EL (cell line): Measurements from ENCODE around the gene TAF6.
A peak's percentile ranks its signal among the peaks of the same experiment; 100 is the strongest.

ENCODE experiments used
- DNase-seq: peaks from one replicate; pipeline ENCODE4 v3.0.0-alpha.2; 2016

TAF6 gene

DNA sequence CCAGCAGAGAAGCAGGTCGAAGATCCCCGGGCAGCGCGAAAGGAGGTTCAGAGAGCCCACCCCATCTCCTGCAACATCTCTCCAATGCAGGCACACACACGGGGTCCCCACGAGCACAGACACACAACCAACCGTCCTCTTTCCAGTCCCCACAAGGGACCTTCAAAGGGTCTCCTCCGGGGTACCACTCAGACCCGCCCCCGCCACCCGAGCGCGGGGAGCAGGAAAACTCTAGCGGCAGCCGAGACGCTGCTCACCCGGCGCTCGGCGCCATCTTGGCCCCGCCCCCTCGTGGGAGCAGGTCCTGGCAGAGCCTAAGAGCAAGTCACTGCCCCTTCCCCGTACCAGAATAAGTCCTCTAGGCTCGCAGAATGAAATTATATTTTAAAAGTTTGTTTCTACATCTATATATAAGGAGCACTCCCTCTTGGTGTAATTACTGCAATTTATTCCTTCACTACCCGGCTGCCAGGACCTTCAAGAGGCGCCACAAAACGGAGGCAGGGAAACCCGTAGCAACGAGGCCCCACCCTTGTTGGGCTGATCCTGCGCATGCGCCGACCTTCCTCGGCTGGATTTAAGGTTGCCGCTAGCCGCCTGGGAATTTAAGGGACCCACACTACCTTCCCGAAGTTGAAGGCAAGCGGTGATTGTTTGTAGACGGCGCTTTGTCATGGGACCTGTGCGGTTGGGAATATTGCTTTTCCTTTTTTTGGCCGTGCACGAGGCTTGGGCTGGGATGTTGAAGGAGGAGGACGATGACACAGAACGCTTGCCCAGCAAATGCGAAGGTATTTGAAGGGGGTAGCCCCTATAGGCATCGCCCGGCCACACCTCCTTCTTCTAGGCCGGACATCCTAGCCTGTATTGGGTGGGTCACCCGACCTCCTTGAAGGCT, at the start of gene TAF6, which contains the start of gene CNPY4:
TSS of gene TAF6 (minus strand) at position 287 of the 898 bp plus-strand sequence. CDS start 5,149 bp downstream, outside the sequence.
TSS of gene CNPY4 (plus strand) at position 563 of the 898 bp plus-strand sequence. CDS start at position 674, 111 bp downstream.
- DNase-seq, result peak; percentile 94

DNA sequence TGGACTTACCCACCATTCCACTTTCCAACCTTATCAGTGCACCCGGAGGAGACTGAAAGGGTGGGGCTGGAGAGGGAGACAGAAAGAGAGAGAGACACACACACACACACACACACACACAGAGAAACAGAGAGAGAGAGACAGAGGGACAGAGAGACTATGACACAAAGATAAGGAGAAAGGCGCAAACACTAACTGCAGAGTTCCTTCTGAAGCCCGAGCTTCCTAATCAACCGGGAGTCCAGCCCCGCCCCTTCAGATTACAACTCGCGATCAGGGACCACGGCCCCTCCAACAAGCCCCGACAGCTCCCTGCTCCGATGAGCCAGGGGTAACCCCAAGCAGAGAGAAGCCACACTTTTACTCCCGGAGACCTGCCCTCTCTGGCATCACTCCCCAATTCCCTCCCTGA, 48.8 kb upstream of the TAF6 start:
- DNase-seq, result peak; percentile 21

DNA sequence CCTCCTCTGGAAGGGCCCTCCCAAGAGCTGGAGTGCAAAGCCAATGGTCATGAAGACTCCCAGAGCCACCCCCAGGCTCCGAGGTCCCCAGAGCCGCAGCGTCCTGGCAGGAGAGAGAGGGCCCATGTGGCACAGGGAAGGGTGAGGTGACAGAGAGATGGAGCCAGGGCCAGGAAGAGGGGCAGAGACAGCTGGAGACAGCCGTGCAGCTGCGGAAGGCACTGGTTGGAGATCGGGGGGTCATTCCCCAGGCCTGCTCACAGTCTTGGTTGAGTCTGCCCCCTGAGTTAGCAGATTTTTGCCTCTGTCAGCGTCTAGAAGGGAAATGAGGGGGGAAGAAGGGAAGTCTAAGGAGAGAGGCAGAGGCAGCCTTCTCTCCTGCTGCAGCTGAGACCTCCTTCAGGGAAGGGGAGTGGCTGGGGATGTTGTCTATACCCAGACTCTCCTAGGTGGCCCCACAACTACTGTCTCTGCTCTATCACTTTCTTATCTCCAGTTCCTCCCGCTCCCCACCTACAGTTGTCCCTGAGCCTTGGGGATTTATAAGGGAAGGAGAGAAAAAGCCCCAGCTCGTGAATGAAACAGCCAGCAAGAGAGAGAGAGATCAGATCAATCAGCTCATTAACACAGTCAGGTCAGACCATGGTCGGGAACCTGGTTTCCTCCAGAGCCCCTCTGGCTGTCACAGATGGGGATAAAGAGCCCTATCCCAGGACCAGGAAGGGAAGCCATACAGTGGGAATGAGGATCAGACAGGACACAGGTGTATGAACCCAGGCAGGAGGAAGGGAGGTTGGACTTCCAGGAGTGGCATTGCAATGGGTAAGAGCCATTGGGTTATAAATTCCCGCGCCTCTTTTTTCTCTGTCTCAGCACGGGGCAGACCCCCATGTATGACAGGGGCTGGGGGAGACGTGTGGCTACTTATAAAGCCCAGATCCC, 48.1 kb upstream of the TAF6 start:
- no peak for DNase-seq

DNA sequence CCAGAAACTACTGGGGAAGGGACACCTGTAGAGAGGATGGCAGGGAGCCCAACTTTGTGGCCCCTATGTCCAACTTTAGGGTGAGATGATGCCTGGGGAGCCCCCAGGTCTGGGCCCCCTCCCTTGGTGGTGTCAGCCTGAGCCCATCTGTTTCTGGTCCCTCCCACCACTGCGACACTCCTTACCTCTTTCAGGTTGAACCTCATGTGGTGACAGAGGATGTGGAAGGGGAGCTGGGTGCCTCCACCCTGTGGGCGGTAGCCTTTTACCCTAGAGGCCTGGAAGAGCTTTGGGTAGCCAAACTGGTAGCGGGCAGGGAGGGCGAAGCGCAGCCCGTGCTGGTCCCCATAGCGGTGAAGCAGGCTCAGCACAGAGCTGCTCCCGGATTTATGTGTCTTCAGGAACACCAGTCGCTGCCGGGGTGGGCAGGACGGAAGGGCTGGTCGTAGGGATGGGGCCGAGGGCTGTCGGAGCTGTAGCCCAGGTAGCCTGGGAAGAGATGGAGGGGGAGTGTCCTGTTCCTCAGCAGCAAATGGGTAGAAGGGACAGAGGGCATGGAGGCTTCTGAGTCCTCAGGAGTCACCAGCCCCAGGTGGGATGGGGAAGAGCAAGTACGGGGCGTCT, 47.3 kb upstream of the TAF6 start:
- no peak for DNase-seq

DNA sequence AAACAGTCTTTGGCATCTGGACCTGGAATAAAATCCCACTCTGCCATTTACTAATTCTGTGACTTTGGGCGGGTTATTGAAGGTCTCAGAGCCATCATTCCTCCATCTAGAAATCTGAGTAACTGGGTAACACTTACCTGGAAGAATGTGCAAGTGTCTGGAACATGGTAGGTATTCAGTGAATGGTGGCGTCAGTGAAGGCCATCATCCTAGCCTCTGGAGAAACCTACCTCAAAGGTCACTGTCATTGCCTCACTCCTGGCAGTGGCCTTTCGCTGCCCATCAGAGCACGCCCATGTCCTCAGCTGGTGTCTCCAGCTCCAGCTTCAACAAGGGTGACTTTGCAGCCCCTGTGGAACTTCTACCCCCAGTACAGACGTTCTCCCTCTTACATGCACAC, 44.7 kb upstream of the TAF6 start:
- DNase-seq, result no peak

DNA sequence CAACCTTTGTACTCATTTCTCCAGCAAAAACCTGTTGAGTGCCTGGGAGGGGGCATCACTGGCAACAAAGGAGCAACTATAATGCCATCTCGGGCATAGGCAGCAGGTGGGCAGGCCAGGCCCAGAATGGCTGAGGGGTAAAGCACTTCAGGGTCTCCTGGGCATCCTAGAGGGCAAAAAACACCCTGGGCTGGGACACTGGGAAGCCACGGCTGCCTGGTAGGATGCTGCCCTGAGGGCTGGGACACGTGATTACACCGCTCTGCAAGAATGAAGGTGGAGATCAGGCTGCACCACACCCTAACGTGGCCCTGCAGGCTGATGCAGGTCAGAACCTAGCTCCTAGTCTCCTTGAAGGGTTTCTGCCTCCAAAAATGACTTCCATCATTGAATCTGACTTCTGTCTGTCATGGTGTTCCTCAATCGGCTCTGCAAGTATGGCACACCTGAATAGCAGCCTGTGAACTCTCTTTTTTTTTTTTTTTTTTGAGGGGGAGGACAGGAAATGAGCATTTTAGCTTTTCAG, 43.9 kb upstream of the TAF6 start:
- peak; percentile 24 for DNase-seq

DNA sequence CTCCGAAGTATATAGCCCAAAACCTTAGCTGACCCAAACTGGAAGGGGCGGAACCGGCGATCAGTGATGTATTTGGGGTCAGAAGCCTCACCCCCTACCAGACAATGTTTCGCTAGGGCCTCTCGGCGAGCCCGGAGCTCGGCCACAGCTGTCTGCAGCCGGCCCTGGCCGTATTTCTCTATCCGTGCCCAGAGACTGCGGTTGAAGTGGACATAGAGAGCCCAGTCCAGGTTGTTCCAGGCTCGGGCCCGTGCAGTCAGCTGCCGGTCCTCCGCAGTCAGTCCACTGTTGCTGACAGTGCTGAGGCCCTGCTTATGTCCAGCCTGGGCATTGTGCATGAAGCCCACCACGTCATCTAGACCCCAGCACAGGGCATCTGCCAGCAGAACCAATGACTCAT, 40.9 kb upstream of the TAF6 start:
- DNase-seq, result no peak

DNA sequence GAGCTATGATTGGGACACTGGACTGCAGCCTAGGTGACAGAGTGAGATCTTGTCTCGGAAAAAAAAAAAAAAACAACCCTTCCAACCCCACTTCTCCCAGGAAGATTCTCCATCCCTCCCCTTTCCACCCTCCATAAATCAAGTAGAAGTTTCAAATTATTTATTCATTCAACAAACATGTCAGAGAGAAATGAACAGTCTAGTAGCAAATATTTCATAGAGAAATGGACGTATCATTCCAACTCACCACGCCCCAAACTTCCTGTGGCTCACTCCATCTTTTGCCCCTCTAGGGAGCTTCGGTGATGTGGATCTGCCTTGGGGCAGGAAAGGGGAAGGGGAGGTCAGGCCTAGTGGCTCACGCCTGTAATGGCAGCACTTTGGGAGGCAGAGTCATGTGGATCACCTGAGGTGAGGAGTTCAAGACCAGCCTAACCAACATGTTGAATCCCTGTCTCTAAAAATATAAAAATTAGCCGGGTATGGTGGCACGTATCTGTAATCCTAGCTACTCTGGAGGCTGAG, 40.0 kb upstream of the TAF6 start:
- DNase-seq, result no peak

DNA sequence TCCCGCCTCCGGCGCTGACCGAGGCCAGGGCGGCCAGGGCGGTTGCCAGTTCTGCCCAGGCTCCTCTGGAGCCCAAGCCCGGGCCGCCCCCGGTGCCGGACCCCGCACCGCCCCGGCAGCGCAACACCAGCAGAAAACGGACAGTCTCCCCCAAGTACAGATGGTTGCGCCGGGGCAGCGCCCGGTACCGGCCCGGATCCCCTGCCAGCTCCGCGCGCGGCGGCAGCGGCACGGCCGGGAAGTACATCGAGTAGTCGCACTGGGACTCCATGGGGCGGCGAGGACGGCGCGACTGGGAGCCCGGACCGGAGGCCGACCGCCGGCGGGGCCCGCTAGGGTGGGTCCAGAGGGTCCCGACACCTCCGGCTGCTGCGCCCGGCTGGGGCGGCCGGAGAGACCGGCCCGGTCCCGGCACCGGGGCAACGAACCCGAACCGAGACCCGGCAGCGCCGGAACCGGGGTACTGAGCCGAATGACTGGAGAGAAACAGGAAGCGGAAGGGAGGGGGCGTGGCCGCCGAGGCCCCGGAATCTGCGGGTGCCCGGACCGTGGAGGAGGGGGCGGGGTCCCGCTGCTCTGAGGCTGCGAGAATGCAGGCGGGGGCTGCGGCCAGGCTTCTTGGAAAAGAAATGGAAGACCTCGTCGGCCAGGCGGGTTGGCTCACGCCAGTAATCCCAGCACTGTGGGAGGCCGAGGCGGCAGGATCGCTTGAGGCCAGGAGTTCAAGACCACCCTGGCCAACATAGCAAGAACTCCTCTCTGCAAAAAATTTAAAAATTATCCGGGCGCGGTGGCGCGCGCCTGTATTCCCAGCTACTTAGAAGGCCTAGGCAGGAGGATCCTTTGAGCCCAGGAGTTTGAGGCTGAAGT, 39.3 kb upstream of the TAF6 start, which contains the start of gene TRAPPC14:
TSS of gene TRAPPC14 (minus strand) at position 495 of the 870 bp plus-strand sequence. CDS start at position 271, 224 bp downstream.
- peak; percentile 83 for DNase-seq

DNA sequence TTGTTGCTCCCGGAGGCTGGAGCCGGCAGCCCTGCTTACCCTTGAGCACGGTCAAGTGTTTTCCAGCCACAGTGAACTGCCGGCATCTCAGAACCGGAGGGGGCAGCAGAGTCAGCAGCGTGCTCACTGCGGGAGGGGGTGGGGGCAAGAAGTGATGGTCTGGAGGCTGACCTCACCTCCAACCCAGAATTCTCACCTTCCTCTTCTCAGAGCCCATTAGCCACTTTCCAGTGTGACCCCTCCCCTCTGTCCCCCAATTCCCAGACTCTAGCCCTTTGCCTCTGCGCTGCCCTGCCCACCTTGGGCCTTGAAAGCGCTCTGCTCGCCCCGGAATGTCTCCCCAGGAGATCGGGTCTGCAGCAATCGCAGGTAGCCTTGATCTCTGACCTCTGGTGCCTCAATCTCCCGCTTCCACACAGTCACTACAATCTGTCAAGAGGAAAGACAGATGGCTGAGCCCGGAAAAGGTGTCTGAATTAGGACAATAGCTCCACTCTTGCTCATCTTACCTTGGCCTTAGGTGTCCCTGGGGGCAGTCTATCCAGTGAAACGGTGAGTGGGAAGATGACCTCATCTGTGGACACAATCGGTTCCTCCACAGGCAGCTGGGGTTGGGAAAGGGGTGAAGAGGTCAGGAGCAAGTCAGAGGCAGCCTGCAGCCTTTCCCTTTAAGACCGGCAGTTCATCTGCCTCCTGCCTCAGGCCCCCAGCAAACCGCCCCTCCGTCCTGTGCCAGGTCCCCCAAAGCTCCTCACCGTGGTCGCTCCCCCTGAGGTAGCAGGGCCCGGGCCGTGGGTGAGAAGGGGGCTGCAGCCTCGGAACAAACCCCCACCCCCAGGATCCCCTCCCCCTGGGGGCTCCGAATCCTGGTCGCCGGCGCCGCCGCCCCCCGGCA, 38.4 kb upstream of the TAF6 start:
- DNase-seq, result peak; percentile 69

DNA sequence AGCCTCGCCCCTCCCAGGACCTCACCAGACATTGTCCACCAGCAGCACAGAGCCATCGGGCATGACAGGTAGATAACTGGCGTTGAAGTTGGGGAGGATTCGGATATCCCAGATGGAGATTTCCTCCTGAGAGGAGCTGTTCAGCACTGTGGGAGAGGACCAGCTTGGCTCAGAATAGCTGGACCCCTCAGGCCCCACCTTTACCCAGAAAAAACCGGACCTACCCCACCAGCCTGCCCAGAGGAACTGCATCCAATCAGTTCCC, 37.8 kb upstream of the TAF6 start:
- no peak for DNase-seq

DNA sequence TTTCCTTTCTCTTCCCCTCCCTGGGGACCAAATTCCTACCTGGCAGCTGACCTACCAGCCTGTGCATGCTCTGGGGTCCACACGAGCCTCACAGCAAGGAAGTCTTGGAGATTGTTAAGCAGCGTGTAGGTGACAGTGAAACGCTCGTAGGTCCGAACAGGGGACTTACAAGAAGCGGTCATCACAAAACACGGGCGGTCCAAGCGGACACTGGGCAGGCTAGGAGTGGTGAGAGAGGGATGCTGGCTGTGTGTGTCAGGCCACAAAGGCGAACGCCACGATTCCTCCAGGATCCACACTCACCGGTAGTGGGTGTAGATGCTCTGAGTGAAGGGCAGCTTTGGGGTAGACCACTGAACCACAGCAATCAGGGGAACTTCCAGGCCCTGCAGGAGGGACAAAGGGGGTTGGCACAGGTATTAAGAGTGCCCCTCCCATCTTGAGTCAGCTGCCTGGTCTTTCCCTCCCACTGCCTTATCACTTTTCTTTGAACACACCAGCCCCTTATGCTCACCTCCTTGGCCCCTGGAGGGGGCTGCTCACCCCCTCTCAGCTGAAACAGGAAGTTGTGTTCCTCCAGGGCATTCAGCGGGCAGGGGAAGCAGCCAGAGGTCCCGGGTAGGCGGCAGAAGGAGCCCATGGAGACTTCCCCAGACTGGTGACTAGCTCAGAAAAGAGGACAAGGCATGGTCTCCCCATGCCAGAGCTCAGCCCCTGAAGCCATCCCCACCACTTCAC, 37.3 kb upstream of the TAF6 start:
- no peak for DNase-seq

DNA sequence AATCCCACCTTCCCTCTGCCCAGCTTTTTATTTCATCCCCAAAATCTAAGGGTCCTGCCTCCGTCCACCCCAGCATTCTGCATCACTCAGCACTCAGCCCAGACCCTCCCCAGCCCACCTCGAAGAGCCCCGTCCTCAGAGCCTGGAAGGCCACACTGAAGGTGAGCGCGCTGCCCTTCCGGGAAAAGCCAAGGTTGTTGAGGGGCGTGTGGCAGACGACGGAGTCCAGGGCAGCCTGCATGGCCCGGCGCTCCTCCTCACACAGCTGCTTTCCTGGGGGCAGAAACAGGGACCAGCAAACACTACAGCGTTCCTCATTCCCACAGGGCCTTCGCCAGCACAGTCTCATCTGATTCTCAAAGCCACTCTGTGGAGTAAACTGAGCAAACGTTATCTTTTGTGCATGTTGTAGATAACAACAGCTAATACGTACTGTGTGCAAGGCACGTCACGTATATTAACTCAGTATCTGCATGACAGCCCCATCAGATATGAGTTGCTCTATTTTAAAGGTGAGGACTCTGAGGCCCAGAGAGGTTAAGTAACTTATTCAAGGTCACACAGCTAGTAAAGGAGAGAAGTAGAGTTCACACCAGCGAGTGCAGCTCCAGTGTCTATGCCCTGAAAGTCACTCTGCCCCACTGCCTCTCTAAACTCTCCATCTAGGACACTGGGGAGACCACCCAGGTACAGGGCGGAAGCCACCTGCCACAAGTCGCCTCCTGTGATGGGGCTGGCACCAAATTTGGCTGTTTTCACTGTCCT, 36.6 kb upstream of the TAF6 start:
- no peak for DNase-seq

DNA sequence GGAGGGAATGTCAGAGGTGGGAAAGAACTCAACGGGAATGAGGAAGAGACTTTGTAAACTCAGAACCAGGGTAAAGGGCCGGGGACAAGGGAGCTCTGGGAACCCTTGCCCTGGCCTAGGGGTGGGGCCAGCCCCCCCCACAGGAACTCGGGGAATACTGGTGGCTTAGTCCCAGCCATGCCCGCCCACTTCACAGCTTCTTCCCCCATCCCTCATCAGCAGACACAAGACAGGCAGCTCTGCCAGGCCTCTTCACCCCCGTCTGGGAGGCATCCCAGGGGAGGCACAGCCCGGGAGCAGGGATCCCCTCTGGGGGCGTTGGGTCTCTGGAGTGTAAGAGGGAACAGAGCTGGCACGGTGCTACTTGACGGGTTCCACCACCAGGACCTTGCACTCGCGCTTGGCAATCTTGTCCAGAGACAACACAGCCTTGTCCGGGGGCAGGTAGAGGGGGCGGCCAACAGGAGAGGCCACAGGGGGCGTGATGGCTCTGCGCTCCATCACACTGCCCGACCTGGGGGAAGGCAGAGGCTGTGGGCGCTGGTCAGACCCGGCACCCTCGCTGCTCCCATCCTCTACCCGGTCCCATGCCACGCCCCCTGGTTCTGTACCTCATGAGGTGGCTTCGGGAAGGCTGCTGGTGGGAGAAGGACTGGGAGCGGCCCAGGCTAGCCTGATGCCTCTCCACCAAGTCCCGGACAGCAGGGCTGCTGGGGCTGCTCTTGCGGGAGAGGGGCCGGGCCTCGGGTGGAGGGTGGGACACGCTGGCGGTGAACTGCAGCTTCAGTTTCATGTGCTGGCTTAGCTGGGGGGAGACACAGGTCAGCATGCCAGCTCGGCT, 35.7 kb upstream of the TAF6 start:
- DNase-seq, result no peak

DNA sequence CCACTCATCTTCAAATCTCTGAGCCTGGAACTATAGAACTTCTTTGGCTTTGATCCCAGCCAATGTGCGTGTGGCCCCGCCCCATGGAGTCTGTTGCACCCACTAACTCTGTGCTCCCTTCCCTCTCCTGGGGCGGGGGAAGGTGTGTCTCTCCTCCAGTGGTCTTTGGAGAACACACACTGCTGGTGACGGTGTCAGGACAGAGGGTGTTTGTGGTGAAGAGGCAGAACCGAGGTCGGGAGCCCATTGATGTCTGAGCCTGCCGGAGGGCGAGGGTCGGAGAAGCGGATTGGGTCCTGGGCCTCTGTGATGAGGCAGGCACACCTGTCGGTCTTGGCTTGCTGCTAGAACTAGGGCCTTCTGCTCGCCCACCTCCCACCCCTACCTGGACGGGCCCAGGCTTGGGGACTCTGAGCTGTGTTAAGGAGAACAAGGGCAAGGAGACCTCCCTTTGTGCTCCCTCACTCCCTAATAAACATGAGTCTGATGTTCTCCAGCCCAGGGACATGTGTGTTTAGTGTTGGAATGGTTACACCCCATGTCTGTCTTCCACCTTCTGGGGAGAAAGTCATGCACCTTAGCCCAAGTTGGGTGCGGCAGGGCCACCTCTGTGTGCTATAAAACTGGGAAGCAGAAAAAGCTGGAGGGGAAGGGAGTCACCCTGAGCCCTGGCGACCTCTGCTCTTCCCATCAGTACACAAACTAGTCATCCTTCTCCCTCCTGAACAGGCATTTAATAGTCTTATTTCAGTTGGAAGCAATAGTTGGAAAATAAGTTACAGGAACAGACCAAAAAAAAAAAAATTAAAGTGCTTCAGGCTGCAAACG, 34.8 kb upstream of the TAF6 start:
- no peak for DNase-seq

DNA sequence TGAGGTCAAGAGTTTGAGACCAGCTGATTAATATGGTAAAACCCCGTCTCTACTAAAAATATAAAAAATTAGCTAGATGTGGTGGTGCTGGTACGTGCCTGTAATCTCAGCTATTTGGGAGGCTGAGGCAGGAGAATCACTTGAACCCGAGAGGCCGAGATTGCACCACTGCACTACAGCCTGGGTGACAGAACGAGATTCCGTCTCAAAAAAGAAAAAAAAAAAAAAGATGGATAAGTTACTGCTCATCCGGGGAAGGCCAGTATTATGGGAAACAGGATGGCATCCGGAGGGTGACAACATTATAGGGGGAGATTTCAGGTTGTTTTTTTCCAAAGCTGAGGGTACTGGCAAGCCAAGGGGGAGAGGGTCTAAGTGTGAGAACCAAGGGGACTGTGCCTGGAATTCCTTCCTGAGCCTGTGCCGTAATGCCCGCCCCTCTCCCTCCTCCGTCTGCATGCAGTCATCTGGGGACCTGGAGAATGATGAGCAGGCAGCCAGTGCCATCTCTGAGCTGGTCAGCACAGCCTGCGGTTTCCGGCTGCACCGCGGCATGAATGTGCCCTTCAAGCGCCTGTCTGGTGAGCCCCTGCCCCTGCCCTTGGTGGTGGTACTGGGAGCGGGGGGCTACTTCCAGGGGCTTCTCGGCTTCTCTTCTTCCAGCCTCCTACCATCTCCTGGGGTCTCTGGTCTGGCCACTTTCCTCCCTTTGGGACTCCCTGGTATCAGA, 33.9 kb upstream of the TAF6 start:
- DNase-seq, result no peak
